Activated naive CD4-positive, alpha-beta T cell treated with Interleukin-2 at 50 U/mL for 16 hours (primary cell): Measurements from ENCODE around the gene SPATA19.

Experiments used
- DNase-seq: peaks from one replicate; pipeline ENCODE4 v3.0.0-alpha.2; 2020

SPATA19 gene

DNA sequence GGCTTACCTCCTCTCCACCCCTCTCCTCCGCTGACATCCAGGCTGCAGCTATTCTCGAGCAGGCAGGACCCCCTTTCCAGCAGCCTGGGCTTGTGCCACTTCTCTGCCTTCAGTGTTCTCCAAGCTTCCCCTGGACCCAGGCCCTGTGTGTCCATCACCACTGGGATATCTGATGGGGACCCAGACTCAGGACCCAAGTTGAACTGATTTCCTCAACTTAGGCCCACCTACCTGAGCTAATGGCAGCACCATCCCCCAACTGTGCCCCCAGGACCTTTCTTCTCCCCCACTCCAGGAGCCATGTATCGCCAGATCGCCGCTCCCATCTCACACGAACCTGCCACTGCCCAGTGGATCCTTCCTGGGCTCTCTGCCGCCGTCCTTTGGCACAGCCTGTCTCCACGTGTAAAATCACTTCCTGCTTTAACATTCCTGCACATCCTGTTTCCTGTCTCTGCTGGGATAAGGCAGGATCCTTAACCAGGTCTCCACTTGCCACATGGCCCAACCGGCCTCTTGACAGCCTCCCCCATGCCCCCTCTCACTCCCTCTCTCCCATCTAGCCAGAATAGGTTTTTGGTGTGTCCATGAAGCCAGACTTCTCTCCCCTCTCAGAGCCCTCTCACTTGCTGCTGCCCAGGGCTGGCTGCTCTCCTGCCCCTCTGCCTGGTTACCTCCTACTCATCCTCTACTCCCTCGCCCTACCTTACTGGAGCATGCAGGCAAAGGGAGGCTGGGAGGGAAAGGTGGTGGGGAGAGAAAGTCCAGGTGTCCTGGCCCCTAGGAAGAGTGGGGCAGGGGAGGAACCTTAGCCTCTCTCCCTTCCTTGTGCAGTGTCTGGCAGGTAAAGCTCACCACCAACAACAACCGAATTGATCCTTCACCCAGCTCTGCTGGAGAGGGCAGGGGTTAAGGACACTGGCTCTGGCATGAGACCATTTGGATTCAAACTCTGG, 9.4 kb downstream of the SPATA19 start:
- DNase-seq = no peak

- DNase-seq = peak; percentile 29
Observed at GRCh38 chr11:133834682-133835592, 10.4 kb downstream of the SPATA19 start.

DNA sequence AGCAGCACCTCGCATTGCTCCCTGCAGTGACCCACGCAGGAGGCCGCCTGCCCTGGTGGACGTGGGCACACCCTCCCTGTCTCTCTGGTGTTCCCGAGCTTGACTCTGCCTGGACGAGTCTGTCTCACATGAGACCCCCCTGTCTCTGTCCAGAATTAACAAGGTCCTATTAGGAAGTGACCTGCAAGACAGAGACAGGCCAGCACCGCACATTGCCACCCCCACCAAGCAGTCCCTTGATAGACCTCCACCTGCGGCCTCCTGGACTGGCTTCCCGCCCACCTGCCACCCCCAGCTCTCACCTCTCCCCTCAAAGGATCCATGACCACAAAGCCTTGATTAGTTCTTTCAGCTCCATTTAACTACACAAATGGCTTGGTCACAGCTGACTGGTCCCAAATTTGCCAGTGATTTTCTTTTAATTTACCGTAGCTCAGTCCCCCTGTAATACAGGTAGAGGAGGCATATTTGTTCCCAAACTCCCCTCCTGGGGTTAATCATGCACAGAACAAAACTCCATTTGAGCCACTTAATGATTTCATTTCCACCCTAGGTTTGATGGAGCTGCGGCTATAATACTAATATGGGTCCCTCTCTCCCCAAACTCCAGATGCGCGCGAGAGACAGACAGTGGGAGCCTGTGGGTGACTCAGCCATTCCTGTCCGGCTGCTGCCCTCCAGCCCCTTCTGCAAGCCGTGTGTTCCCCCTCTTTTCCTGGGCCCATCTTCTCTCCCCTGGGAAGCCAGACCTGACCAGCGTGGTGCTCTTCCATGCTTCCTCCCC, 11.2 kb downstream of the SPATA19 start:
- DNase-seq = no peak

DNA sequence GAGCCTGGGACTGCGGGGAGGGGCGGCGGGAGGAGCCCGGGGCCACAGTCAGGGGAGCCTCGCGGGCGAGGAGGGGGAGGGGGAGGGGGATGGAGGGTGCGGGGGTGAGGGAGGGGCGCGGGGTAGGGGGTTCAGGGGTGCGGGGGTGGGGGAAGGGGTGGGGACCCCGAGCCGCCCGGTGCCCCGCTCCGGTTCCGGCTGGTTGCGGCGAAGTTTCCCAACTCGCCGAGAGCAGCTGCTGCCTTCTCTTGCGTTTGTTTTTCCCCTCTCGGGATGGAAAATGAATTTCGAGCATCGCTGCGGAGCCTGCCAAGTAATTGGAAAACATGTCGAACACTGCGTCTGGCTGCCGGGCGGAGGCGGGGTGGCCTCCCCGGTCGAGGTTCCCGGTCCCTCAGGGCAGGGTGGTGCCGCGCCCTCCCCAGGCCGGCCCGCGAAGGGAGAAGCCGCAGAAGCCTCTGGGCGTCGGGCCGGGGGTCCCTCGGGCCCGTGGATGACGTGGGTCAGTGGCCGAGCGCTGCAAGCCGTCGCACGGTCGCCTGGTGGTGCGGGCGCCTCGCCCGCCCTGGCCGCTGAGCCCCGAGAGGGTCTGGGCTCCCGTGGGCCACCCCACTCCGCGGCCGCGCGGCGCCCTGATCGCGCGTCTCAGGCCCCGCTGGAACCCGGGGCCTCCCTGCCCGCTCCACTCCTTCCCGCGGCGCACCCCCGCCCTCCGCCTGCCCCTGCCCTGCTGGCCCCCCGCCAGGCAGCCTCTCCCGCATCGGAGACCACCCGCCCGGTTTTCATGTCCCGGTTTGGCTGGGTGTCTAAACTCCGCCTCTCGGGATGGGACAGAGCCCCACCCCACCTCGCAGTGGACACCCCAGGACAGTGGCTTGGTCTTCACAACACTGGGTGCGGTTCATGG, 12.1 kb downstream of the SPATA19 start:
- DNase-seq = no peak

DNA sequence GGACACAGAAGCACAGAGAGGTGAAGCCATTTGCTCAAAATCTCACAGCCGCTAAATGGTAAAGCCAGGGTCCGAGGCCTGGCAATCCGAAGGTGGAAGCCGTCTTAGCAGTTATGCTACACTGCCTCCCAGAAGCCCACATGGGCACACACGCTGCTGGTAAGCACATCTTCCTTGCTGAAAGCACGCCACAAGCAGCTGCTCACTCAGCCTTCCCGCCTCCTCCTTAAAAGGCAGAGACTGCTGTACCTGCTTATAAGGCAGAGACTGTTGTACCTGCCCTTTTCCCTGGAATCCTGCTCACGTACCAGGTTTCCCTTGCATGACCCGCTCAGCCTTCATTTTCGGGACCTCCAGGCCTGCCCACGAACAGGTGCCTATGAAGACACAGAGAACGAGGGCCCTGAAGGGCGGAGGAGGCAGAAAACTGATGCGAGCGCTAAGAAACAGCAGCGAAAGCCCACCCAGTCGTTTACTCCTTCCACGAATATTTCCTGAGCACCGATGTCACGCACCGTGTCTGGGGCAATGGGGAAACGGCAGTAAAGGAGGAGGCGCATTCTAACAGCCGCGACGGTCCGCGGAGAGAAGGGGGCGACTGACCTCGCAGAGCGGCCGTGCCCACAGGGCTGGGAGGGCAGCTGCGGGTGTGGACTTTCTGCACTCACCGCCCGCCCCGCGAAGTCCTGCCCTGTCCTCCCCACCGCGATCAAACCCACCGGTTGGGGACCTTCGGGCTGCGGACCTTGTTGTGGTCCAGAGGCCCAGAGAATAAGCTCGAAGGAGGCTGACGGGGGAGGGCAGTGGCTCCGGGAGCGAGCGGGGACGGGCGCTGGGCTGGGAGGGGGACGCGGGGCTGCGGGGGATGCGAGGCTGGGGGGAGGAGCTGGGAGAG, 13.0 kb downstream of the SPATA19 start:
- no peak for DNase-seq

GRCh38 chr11:133830931-133831907, 14.1 kb downstream of the SPATA19 start:
- DNase-seq = no peak

DNA sequence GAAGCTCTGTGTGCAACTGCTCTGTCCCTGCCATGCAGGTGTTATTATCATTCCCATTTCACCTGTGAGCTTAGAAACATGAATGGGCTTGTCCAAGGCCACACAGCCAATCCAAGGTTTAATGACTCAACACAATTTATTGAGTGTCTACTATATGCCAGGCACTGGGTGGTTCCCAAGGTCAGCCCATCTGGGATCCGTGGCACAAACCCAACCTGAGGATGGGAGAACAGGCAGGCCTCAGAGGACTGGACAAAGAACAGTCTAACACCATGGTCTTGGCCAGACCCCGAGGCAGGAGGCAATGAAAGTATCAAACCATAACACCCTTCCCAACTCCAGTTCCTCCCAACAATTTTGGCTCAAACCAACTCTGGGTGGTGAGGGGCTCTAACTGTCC, 15.7 kb downstream of the SPATA19 start:
- DNase-seq = no peak

DNA sequence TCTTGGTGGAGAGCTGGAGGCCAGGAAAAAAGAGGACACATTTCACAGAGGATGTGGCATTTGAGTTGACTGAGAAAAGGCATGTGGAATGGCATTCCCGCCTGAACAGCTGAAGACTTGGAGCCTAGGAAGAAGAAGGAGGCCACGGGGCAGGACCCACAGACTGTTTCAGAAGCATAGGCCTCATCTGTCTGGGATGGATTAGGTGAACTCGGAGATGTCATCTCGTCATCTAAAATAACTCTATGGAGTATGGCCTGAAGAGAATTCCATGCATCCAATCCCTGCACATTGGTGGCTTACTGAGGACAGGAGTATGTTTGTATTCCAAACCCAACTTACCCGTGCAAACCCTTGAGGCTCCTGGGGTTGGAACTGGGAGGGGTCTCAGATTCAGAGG, 16.4 kb downstream of the SPATA19 start:
- no peak for DNase-seq

DNA sequence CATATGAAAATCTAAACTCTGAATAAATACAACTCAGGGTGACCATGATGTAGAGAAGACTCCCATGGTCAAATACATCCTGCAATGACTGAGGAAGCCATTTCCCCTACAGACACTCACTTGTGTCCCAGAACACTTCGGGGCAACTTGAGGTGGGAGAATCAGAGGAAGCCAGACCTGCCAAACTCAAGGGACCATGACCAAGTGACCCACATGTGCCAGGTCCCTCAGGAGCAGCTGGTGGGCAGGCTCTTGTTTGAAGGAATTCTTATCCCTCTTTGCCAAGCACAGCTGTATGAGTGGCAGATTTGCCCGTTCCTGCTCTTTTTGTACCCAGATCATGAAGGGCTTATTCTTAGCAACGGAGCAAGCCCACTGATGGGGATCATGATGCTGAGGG, 17.8 kb downstream of the SPATA19 start:
- DNase-seq = no peak

- DNase-seq = no peak
Observed at GRCh38 chr11:133826866-133827265, 18.4 kb downstream of the SPATA19 start.

GRCh38 chr11:133825666-133826065, 19.6 kb downstream of the SPATA19 start:
- DNase-seq = no peak

DNA sequence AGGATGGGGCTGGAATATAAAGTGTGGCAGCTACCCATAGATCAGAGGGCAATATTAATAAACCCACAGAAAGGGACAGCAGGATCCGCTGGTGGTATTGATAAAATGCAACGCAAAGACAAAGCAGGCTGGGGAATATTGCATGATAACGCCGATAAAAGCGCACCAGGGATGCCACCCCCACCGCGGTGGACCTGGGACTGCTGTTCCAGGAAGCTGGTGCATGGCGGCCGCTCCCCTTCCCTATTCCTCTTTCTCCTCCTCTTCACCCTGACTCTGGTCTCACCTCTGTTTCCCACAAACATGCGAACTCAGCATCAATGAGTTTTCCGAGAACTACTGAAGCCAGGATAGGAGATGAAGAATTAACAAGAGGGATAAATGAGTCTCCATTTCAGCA, 20.2 kb downstream of the SPATA19 start:
- no peak for DNase-seq

DNA sequence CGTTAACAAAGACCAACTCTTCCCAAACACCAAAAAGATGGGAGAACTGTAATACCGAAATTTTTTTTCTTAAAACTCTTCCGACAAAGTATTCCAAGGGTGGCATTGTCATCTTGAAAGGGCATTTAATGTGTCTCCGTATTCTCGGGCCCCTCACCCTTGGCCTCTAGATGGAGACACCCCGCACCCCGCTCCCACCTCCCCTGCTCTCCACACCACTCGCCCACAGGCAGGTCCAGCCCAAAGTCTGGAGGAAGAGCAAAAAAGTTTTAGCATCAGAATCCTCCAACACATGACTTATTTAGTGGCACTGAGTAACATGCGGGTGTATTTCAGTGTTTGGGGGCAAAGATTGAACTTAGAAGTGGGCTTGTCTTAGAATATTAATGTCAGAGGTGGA, 20.7 kb downstream of the SPATA19 start:
- no peak for DNase-seq

GRCh38 chr11:133823614-133824013, 21.7 kb downstream of the SPATA19 start:
- DNase-seq = no peak

GRCh38 chr11:133823211-133823610, 22.1 kb downstream of the SPATA19 start:
- no peak for DNase-seq

- no peak for DNase-seq
Observed at GRCh38 chr11:133821776-133822175, 23.5 kb downstream of the SPATA19 start.

- DNase-seq = no peak
Observed at GRCh38 chr11:133819746-133820315, 25.5 kb downstream of the SPATA19 start.

- no peak for DNase-seq
Observed at GRCh38 chr11:133819114-133819513, 26.2 kb downstream of the SPATA19 start.

DNA sequence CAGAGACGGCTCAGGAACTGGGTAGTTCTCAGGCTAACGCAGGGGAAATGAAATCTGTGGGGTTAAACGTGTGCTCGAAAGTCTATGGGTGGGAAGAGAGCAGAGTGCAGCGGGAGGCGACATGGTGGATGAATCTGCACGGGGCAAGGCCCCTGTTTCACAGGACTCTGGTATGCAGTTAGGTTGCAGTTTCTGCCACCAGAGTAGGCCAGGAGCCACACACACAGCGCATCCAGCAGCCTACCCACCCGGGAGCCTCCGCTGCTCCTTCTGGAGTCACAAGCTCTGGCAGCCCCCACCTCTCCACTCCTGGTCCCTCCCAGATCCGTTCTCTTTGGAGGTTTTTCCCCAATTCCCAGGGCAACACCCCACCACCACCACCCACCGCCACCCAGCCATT, 27.0 kb downstream of the SPATA19 start:
- DNase-seq = no peak
